Activated naive CD8-positive, alpha-beta T cell (primary cell): ENCODE data around the gene ZNF488.

Source experiments
- H3K27ac Mint-ChIP-seq: one replicate; pipeline ENCODE4 v1.8.0; 2021; ENCODE audit warnings: mixed read lengths
- H3K27me3 Mint-ChIP-seq: one replicate; pipeline ENCODE4 v1.8.0; 2021; ENCODE audit warnings: mixed read lengths
- H3K36me3 Mint-ChIP-seq: one replicate; pipeline ENCODE4 v1.8.0; 2021; ENCODE audit warnings: mixed read lengths
- H3K4me1 Mint-ChIP-seq: one replicate; pipeline ENCODE4 v1.8.0; 2021; ENCODE audit warnings: low read depth, mixed read lengths
- H3K4me3 Mint-ChIP-seq: one replicate; pipeline ENCODE4 v1.8.0; 2021; ENCODE audit warnings: mild to moderate bottlenecking, mixed read lengths
- H3K9me3 Mint-ChIP-seq: one replicate; pipeline ENCODE4 v1.8.0; 2021; ENCODE audit warnings: low read depth, mixed read lengths

ZNF488 gene

DNA sequence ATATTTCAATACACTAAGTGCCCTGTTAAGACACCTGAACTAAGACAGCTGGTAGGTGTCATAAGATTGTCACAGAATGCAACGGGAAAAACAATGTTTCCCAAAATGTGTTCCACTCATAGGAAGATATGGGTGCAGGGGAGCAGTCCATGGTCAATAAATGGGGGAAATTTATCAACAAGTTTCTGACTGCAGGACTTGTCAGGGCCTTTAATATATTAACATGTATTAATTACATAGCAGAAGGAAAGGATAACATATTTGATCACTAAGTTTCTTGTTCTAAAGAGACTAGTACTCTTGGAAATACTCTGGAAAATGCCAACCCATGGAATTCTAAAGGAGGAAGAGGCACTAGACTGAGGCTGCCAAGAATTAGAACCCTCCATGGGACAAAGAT lies 29.2 kb downstream of the ZNF488 start:
- Mint-ChIP-seq H3K9me3 (no peaks in the 10 kb centered on the region), H3K4me3 (no peak overlapping the region), H3K36me3 (no peaks in the 10 kb centered on the region), H3K27ac (no peak overlapping the region), H3K4me1 (no peaks in the 10 kb centered on the region), H3K27me3 (no peaks in the 10 kb centered on the region)

DNA sequence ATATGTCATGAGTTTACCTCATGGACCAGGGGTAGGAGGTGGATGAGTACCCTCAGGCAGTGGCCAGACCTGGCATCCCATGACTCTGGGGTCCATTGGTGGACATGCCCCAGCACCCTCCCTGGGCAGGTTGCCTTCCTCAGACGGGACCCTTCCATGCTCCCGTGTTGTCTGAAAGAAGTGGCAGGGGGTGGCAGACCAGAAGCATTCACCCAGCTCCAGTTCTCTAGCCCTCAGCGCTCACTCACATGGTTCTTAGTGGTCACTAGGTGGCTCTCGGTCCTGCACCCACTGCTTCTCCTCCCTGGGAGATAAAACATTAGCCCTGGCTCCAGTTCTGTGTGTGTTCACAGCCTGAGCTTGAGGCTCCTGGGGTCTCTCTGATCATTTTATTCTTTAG lies 29.9 kb downstream of the ZNF488 start:
- H3K27ac Mint-ChIP-seq: no peak overlapping the region
- no peaks in the 10 kb centered on the region for H3K9me3 Mint-ChIP-seq
- H3K27me3 Mint-ChIP-seq: no peaks in the 10 kb centered on the region
- no peaks in the 10 kb centered on the region for H3K36me3 Mint-ChIP-seq
- H3K4me3 Mint-ChIP-seq: no peak overlapping the region
- H3K4me1 Mint-ChIP-seq: no peaks in the 10 kb centered on the region

GRCh38 chr10:47353351-47353750 lies 30.7 kb downstream of the ZNF488 start:
- no peaks in the 10 kb centered on the region for H3K36me3 Mint-ChIP-seq
- H3K4me1 Mint-ChIP-seq: no peaks in the 10 kb centered on the region
- no peaks in the 10 kb centered on the region for H3K27me3 Mint-ChIP-seq
- H3K9me3 Mint-ChIP-seq: no peaks in the 10 kb centered on the region
- H3K27ac Mint-ChIP-seq: no peak overlapping the region
- no peak overlapping the region for H3K4me3 Mint-ChIP-seq

DNA sequence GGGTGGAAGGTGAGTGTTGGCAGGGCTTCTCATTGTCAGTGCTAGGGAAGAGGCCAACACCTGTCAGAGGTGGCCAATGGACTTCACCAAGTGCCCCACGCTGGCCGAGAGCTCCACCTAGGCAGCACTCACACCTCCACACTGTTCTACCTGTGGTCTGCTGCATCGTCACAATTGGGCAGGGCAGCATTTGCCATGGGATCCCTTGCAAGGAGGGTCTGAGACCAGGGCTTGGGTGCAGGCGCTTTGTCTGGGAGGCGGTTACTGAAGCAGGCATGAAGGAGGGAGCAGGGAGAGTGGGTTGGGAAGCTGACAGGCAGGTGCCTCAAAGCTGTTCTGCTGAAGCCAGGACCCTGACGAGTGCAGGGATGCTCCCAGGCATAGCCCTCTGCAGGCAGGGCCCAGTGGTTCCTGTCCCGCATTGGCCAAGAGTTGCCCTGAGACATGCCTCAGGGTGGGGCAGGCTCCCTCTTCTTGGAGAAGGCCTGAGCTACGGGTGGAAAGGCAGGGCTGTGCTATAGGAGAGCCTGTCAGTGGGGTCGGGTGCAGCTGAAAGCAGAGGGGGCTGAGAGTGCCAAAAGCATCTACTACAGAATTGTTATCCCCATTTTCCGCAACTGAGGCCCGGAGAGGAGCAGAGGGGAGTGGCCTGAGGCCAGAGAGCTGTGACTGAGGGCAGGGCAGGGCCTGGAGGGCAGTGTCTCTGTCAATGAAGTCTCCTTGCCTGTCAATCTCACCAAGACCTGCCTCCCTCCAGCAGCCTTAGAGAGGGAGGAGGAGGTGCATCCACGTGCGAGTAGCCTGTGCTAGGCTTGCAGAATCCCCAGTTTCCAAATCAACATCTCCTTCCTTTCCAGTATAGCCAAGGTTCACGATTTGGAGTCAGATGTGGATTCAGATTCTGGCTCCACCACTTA lies 31.9 kb downstream of the ZNF488 start:
- Mint-ChIP-seq H3K4me1 (no peaks in the 10 kb centered on the region), H3K36me3 (no peaks in the 10 kb centered on the region), H3K9me3 (no peaks in the 10 kb centered on the region), H3K27ac (no peak overlapping the region), H3K27me3 (no peaks in the 10 kb centered on the region), H3K4me3 (no peak overlapping the region)

- no peaks in the 10 kb centered on the region for H3K36me3 Mint-ChIP-seq
Measured at GRCh38 chr10:47350671-47351640, 33.1 kb downstream of the ZNF488 start.

GRCh38 chr10:47349941-47350371 lies 34.1 kb downstream of the ZNF488 start:
- Mint-ChIP-seq H3K4me3 (no peak overlapping the region), H3K27me3 (no peaks in the 10 kb centered on the region), H3K36me3 (no peaks in the 10 kb centered on the region), H3K4me1 (no peaks in the 10 kb centered on the region), H3K27ac (no peak overlapping the region), H3K9me3 (no peaks in the 10 kb centered on the region)

More at GRCh38 chr10:47350671-47351640, 33.1 kb downstream of the ZNF488 start:
- no peaks in the 10 kb centered on the region for H3K9me3 Mint-ChIP-seq
- H3K27me3 Mint-ChIP-seq: no peaks in the 10 kb centered on the region
- H3K4me1 Mint-ChIP-seq: no peaks in the 10 kb centered on the region
- no peak overlapping the region for H3K27ac Mint-ChIP-seq
- H3K4me3 Mint-ChIP-seq: no peak overlapping the region

- Mint-ChIP-seq H3K4me1 (no peaks in the 10 kb centered on the region), H3K4me3 (no peak overlapping the region), H3K9me3 (no peaks in the 10 kb centered on the region), H3K27ac (no peak overlapping the region), H3K36me3 (no peaks in the 10 kb centered on the region), H3K27me3 (no peaks in the 10 kb centered on the region)
Measured at GRCh38 chr10:47349516-47349915, 34.6 kb downstream of the ZNF488 start.

DNA sequence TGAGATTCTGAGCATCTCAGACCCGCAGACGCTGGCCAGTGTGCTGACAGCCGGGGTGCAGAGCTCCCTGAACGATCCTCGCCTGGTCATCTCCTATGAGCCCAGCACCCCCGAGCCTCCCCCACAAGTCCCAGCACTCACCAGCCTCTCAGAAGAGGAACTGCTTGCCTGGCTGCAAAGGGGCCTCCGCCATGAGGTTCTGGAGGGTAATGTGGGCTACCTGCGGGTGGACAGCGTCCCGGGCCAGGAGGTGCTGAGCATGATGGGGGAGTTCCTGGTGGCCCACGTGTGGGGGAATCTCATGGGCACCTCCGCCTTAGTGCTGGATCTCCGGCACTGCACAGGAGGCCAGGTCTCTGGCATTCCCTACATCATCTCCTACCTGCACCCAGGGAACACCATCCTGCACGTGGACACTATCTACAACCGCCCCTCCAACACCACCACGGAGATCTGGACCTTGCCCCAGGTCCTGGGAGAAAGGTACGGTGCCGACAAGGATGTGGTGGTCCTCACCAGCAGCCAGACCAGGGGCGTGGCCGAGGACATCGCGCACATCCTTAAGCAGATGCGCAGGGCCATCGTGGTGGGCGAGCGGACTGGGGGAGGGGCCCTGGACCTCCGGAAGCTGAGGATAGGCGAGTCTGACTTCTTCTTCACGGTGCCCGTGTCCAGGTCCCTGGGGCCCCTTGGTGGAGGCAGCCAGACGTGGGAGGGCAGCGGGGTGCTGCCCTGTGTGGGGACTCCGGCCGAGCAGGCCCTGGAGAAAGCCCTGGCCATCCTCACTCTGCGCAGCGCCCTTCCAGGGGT lies 35.2 kb downstream of the ZNF488 start:
- no peaks in the 10 kb centered on the region for H3K27me3 Mint-ChIP-seq
- no peak overlapping the region for H3K27ac Mint-ChIP-seq
- H3K9me3 Mint-ChIP-seq: no peaks in the 10 kb centered on the region
- H3K4me3 Mint-ChIP-seq: no peak overlapping the region
- no peaks in the 10 kb centered on the region for H3K36me3 Mint-ChIP-seq
- no peaks in the 10 kb centered on the region for H3K4me1 Mint-ChIP-seq

DNA sequence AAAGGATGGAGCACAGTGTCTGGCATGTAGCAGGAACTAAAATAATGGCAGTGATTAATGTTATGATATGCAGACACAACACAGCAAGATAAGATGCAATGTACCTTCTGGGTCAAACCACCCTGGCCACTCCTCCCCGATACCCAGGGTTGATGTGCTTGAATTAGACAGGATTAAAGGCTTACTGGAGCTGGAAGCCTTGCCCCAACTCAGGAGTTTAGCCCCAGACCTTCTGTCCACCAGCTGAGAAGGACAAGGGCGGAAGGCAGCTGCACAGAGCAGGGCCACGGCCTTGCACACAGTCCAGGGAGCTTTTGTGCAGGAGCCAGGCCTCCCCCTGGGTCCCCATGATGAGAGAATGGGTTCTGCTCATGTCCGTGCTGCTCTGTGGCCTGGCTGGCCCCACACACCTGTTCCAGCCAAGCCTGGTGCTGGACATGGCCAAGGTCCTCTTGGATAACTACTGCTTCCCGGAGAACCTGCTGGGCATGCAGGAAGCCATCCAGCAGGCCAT lies 35.9 kb downstream of the ZNF488 start, which contains the start of gene RBP3:
RBP3 (plus strand) TSS at position 226 of the 514 bp plus-strand sequence; CDS start at position 348, 122 bp downstream.
- H3K27me3 Mint-ChIP-seq: no peaks in the 10 kb centered on the region
- no peaks in the 10 kb centered on the region for H3K36me3 Mint-ChIP-seq
- H3K4me3 Mint-ChIP-seq: no peak within 1 kb of the TSS
- no peak within 1 kb of the TSS for H3K27ac Mint-ChIP-seq
- no peaks in the 10 kb centered on the region for H3K4me1 Mint-ChIP-seq
- no peaks in the 10 kb centered on the region for H3K9me3 Mint-ChIP-seq

DNA sequence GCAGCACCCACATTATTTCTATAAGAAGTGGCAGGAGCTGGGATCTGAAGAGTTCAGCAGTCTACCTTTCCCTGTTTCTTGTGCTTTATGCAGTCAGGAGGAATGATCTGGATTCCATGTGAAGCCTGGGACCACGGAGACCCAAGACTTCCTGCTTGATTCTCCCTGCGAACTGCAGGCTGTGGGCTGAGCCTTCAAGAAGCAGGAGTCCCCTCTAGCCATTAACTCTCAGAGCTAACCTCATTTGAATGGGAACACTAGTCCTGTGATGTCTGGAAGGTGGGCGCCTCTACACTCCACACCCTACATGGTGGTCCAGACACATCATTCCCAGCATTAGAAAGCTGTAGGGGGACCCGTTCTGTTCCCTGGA lies 36.8 kb downstream of the ZNF488 start:
- Mint-ChIP-seq H3K27me3 (no peaks in the 10 kb centered on the region), H3K4me3 (no peak overlapping the region), H3K27ac (no peak overlapping the region), H3K4me1 (no peaks in the 10 kb centered on the region), H3K9me3 (no peaks in the 10 kb centered on the region), H3K36me3 (no peaks in the 10 kb centered on the region)

- Mint-ChIP-seq H3K4me3 (no peak overlapping the region), H3K36me3 (no peaks in the 10 kb centered on the region), H3K4me1 (no peaks in the 10 kb centered on the region)
Measured at GRCh38 chr10:47346581-47347302, 37.4 kb downstream of the ZNF488 start.

DNA sequence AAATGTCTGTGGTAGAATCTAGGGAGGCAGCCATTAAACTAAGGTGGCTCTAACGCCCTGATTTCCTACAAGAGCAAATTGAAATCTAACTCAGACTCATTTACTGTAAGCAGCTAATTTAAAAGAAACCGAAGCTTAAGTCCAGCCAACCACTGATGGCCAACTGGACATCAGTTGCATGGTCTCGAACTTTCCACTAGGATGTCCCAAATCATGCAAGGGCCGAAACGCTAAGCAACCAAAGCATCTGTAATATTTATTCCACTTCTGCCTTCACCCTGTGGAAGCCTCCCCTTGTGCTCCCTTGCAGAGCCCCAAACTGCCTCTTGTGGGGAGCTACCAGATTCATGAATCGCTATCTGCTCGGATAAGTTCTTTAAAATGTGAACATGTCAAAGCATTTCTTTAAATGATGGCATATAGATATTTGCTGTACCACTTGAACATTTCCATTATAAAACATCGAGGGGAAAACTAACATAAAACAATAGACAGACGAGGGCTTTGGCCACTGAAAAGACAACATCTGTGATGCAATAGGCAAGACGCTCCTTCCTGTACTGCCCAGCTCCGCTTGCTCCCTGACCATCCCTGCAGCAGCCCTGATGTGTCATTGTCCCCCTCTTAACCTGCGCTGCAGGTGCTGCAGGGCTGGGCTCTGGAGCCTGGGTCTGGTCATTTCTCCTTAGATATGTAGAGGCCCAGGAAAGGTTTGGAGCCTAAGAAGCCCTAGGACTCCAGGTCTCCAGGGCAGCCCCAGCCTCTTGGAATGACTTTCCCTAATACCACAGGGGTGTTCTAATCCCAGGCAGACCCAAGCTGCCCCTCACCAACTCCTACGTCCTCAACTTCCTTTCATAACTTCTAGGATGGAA lies 38.9 kb downstream of the ZNF488 start:
- peaks cover 3% of the 10 kb centered on the region for H3K27me3 Mint-ChIP-seq
- H3K36me3 Mint-ChIP-seq: no peaks in the 10 kb centered on the region
- no peaks in the 10 kb centered on the region for H3K4me1 Mint-ChIP-seq
- H3K4me3 Mint-ChIP-seq: no peak overlapping the region
- no peaks in the 10 kb centered on the region for H3K9me3 Mint-ChIP-seq
- no peak overlapping the region for H3K27ac Mint-ChIP-seq

More at GRCh38 chr10:47346581-47347302, 37.4 kb downstream of the ZNF488 start:
- H3K9me3 Mint-ChIP-seq: no peaks in the 10 kb centered on the region
- no peak overlapping the region for H3K27ac Mint-ChIP-seq
- no peaks in the 10 kb centered on the region for H3K27me3 Mint-ChIP-seq

- H3K4me1 Mint-ChIP-seq: no peaks in the 10 kb centered on the region
- no peak overlapping the region for H3K27ac Mint-ChIP-seq
- peaks cover 6% of the 10 kb centered on the region for H3K27me3 Mint-ChIP-seq
- H3K4me3 Mint-ChIP-seq: no peak overlapping the region
- no peaks in the 10 kb centered on the region for H3K9me3 Mint-ChIP-seq
- H3K36me3 Mint-ChIP-seq: no peaks in the 10 kb centered on the region
Measured at GRCh38 chr10:47340608-47341170, 43.4 kb downstream of the ZNF488 start.
